B cell (primary cell): Measurements from ENCODE around the gene CDH13. TPM values are rescaled to one million over a fixed set of nuclear protein-coding genes. Genes with fewer than 3 reads are reported as not detected.

Experiments used
- ATAC-seq: fragments of 200-7000 bp; cut with Tn5 transposase; one replicate; pipeline ENCODE4 v1.10.0; 2021; ENCODE audit warnings: low read depth, mild to moderate bottlenecking, moderate number of reproducible peaks, moderate library complexity
- CTCF ChIA-PET: fragments of 350-600 bp; sonication (Branson Sonifier 250); formaldehyde crosslinking; loops from one replicate; lab custom pipeline; 2021; ENCODE audit warnings: antibody characterized with exemption, inconsistent platforms; lab: Charles Lee
- POLR2A ChIA-PET: fragments of 350-600 bp; sonication (Branson Sonifier 250); formaldehyde crosslinking; loops from one replicate; lab custom pipeline; 2021; ENCODE audit warnings: antibody characterized with exemption; lab: Charles Lee
- DNase-seq: peaks from one replicate; pipeline ENCODE4 v3.0.0; 2013
- H2AFZ ChIP-seq: 2 replicates; pipeline ENCODE4 v1.6.1; 2012; ENCODE audit warnings: mild to moderate bottlenecking, low read depth, low read length; ENCODE audit not compliant: insufficient read depth, poor library complexity, severe bottlenecking
- H3K27ac ChIP-seq, 2 donors: 1 replicate in 1 of 2; 2 replicates in 1 of 2; pipeline ENCODE4 v1.5.1; 2012 to 2013; ENCODE audit warnings: low read length in 2 of 2, mild to moderate bottlenecking in 2 of 2, moderate library complexity in 1 of 2
- H3K27me3 ChIP-seq, 4 experiments: fragments of 200-600 bp in 1 of 4; sonication (generic) in 1 of 4; replicated peaks in 1 of 4; 1 replicate in 2 of 4; 2 replicates in 2 of 4; pipeline versions ENCODE4 v1.6.1 to v1.7.0; 2013 to 2016; ENCODE audit warnings: low read length in 3 of 4, mild to moderate bottlenecking in 2 of 4, mixed read lengths in 1 of 4, moderate library complexity in 1 of 4; ENCODE audit not compliant: insufficient read depth in 4 of 4, control insufficient read depth in 3 of 4; ENCODE audit errors: control extremely low read depth in 1 of 4
- H3K36me3 ChIP-seq, 2 experiments: replicated peaks in 1 of 2; 1 replicate in 1 of 2; 2 replicates in 1 of 2; pipeline versions ENCODE4 v1.6.1 to v1.7.1; 2013; ENCODE audit warnings: low read length in 1 of 2; ENCODE audit not compliant: insufficient read depth in 2 of 2, control insufficient read depth in 1 of 2; ENCODE audit errors: control extremely low read depth in 1 of 2, extremely low read depth in 1 of 2
- H3K4me1 ChIP-seq, 2 donors: fragments of 200-600 bp in 1 of 2; sonication (generic) in 1 of 2; 1 replicate in 1 of 2; 2 replicates in 1 of 2; pipeline versions ENCODE4 v1.5.1 to v1.6.1; 2013 to 2017; ENCODE audit warnings: low read length in 2 of 2; ENCODE audit not compliant: control insufficient read depth in 2 of 2, insufficient read depth in 2 of 2
- H3K4me2 ChIP-seq: replicated peaks from 2 replicates; pipeline ENCODE3; 2012; ENCODE audit warnings: mild to moderate bottlenecking, low read depth, low read length; ENCODE audit not compliant: poor library complexity, severe bottlenecking
- H3K4me3 ChIP-seq, 5 experiments: fragments of 200-600 bp in 1 of 5; sonication (generic) in 1 of 5; 1 replicate in 3 of 5; 2 replicates in 2 of 5; pipeline versions ENCODE4 v1.5.1 to v1.7.0; 2011 to 2016; ENCODE audit warnings: low read length in 4 of 5, mild to moderate bottlenecking in 4 of 5, low read depth in 2 of 5, control low read depth in 1 of 5, moderate library complexity in 1 of 5; ENCODE audit not compliant: insufficient read depth in 1 of 5; ENCODE audit errors: control extremely low read depth in 1 of 5, extremely low read depth in 1 of 5
- H3K79me2 ChIP-seq: fragments of 200-600 bp; sonication (generic); one replicate; pipeline ENCODE4 v1.6.0; 2016; ENCODE audit warnings: low read length; ENCODE audit not compliant: control insufficient read depth, insufficient read depth
- H3K9ac ChIP-seq: fragments of 200-600 bp; sonication (generic); 2 replicates; pipeline ENCODE4 v1.6.1; 2017; ENCODE audit warnings: mild to moderate bottlenecking, low read length, moderate library complexity
- H3K9me3 ChIP-seq, 3 donors: one replicate each; pipeline versions ENCODE4 v1.6.1 to v1.7.1; 2013; ENCODE audit warnings: low read length in 2 of 3; ENCODE audit not compliant: control insufficient read depth in 2 of 3, insufficient read depth in 1 of 3; ENCODE audit errors: control extremely low read depth in 1 of 3
- H4K20me1 ChIP-seq: 2 replicates; pipeline ENCODE4 v1.6.0; 2012; ENCODE audit warnings: mild to moderate bottlenecking, low read length; ENCODE audit not compliant: insufficient read depth, control insufficient read depth, poor library complexity, severe bottlenecking
- H3K27ac Mint-ChIP-seq: one replicate; pipeline ENCODE4 v1.8.0; 2021; ENCODE audit warnings: mixed read lengths
- H3K27me3 Mint-ChIP-seq: one replicate; pipeline ENCODE4 v1.8.0; 2021; ENCODE audit warnings: mixed read lengths
- H3K4me1 Mint-ChIP-seq: one replicate; pipeline ENCODE4 v1.8.0; 2021; ENCODE audit warnings: mixed read lengths
- H3K4me3 Mint-ChIP-seq: one replicate; pipeline ENCODE4 v1.8.0; 2021; ENCODE audit warnings: mixed read lengths
- H3K9me3 Mint-ChIP-seq: one replicate; pipeline ENCODE4 v1.8.0; 2022; ENCODE audit warnings: mixed read lengths; ENCODE audit not compliant: insufficient read depth
- EZH2 ChIP-seq: IDR thresholded peaks from 2 replicates; pipeline ENCODE4 v1.6.1; 2012; ENCODE audit warnings: borderline replicate concordance, low read depth, mild to moderate bottlenecking, moderate library complexity, low read length; ENCODE audit not compliant: insufficient read depth, poor library complexity, severe bottlenecking
- WGBS: methylation state at CpG from one replicate; pipeline ENCODE4 v1.1.5; 2013; ENCODE audit warnings: missing lambda C conversion rate; ENCODE audit not compliant: insufficient coverage; 5-methylcytosine and 5-hydroxymethylcytosine counted together
- intact Hi-C: fragments of 100-400 bp; cut with micrococcal nuclease; formaldehyde crosslinking; loops from one replicate; pipeline ENCODE4 v1.10.0; 2022
- polyA plus RNA-seq: library from polyadenylated mRNA; depleted of rRNA; stranded (reverse); fragments of >200 nt; gene quantifications from 2 replicates; pipeline ENCODE4 v1.2.3, GENCODE V29; 2012
- total RNA-seq, 2 donors: library from RNA; stranded (reverse); fragments of 120-200 nt in 1 of 2; gene quantifications; 1 replicate in 1 of 2; 2 replicates in 1 of 2; pipeline versions ENCODE4 v1.2.3 to v1.2.4, GENCODE V29; 2013 to 2022
- TF ChIP-seq, protein P1 (sequence below): fragments of 200-600 bp; IDR thresholded peaks from one replicate; pipeline ENCODE4 v1.8.0; 2022; ENCODE audit warnings: antibody characterized with exemption, mild to moderate bottlenecking

The CDH13 gene
- total and polyA plus RNA-seq, 2 donors (not counting 1 experiment from before 2014, with no cell fraction given): not detected

DNA sequence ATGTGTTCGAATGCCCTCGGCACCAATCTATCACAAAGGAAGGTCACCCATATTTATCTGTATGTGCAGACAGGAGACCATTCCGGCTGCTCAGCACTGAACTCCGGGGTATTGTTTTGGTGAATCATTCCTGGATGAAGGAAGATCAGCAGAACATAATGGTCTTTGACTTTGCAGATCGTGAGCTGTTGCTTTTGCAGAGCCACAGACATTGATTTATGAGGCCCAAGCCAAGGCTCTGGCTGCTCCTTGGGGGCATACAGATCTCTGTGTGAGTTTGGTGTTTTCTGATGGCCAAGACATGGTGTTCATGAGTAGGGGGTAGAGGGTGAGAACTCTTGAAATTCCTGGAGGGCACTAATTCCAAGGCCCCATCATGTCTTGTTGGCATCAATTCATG is 722.2 kb downstream of the CDH13 start:
- no peaks in the 10 kb centered on the region for H3K36me3 ChIP-seq
- ChIA-PET CTCF (interaction anchor here (0.9 kb wide), 1 partner anchor 9 kb away, joined by 3 read pairs; no protein-coding TSS in a partner anchor), POLR2A (no interaction called here)
- H3K9ac ChIP-seq: no peak overlapping the region
- 65% methylated on average over 3 of the region's 5 CpGs for WGBS
- no peak overlapping the region for H3K4me3 ChIP-seq
- no peak overlapping the region for H3K27ac Mint-ChIP-seq
- ATAC-seq (no peak), DNase-seq (no peak)
- H3K9me3 Mint-ChIP-seq: no peaks in the 10 kb centered on the region
- intact Hi-C loops: no loop called here
- no peaks in the 10 kb centered on the region for H3K9me3 ChIP-seq
- H4K20me1 ChIP-seq: no peaks in the 10 kb centered on the region
- no peak overlapping the region for H2AFZ ChIP-seq
- no peak overlapping the region for H3K4me3 Mint-ChIP-seq
- no peaks in the 10 kb centered on the region for H3K4me1 ChIP-seq
- H3K4me1 Mint-ChIP-seq: no peaks in the 10 kb centered on the region
- TF ChIP-seq, protein P1, sequence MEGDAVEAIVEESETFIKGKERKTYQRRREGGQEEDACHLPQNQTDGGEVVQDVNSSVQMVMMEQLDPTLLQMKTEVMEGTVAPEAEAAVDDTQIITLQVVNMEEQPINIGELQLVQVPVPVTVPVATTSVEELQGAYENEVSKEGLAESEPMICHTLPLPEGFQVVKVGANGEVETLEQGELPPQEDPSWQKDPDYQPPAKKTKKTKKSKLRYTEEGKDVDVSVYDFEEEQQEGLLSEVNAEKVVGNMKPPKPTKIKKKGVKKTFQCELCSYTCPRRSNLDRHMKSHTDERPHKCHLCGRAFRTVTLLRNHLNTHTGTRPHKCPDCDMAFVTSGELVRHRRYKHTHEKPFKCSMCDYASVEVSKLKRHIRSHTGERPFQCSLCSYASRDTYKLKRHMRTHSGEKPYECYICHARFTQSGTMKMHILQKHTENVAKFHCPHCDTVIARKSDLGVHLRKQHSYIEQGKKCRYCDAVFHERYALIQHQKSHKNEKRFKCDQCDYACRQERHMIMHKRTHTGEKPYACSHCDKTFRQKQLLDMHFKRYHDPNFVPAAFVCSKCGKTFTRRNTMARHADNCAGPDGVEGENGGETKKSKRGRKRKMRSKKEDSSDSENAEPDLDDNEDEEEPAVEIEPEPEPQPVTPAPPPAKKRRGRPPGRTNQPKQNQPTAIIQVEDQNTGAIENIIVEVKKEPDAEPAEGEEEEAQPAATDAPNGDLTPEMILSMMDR: no peak
- no peak for TF ChIP-seq EZH2
- H3K79me2 ChIP-seq: no peaks in the 10 kb centered on the region
- no peaks in the 10 kb centered on the region for H3K27me3 Mint-ChIP-seq
- no peak overlapping the region for H3K4me2 ChIP-seq
- H3K27ac ChIP-seq: no peak overlapping the region
- H3K27me3 ChIP-seq: no peaks in the 10 kb centered on the region

DNA sequence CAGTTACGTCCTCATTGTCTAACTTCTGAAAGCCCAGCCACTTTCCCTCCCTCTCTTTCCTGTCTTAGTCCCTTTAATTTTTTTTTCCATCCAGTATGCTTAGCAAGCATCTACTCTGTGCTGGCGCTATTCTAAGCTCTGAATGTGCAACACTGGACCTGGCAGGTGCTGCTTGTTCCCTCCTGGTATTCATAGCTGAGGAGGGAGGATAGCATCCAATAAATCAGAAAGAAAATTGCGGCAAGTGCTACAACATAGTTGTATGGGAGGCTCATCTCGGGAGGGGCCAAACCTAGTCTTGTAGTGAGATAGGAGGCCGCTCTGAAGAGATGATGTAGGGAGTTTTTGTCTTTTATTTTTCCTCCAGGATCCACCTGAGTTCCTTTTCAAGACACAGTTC is 723.7 kb downstream of the CDH13 start:
- H3K27me3 Mint-ChIP-seq: no peaks in the 10 kb centered on the region
- H3K27ac Mint-ChIP-seq: no peak overlapping the region
- H2AFZ ChIP-seq: no peak overlapping the region
- no peaks in the 10 kb centered on the region for H3K9me3 Mint-ChIP-seq
- no peak overlapping the region for H3K9ac ChIP-seq
- H3K9me3 ChIP-seq: peaks cover 0 to 2% (median 0%) of the 10 kb centered on the region in 3 donors
- H3K4me2 ChIP-seq: no peak overlapping the region
- no peaks in the 10 kb centered on the region for H3K4me1 Mint-ChIP-seq
- 57% methylated on average over 1 of the region's 5 CpGs for WGBS
- intact Hi-C loops: no loop called here
- ChIA-PET POLR2A (no interaction called here), CTCF (interaction anchor here (1.7 kb wide), 1 partner anchor 1087 kb away, joined by 5 read pairs; no protein-coding TSS in a partner anchor)
- H3K4me3 Mint-ChIP-seq: no peak overlapping the region
- no peaks in the 10 kb centered on the region for H3K4me1 ChIP-seq
- H3K4me3 ChIP-seq: no peak overlapping the region
- H3K27me3 ChIP-seq: no peaks in the 10 kb centered on the region
- ATAC-seq: no peak
- H3K36me3 ChIP-seq: no peaks in the 10 kb centered on the region
- no peaks in the 10 kb centered on the region for H3K79me2 ChIP-seq
- DNase-seq: no peak
- H3K27ac ChIP-seq: no peak overlapping the region
- TF ChIP-seq, protein P1: no peak
- TF ChIP-seq EZH2: no peak
- H4K20me1 ChIP-seq: no peaks in the 10 kb centered on the region
